Left ventricle myocardium inferior (tissue), 1 donor: Measurements from ENCODE around the gene ENDOV. TPM values are rescaled to one million over a fixed set of nuclear protein-coding genes. Genes with fewer than 3 reads are reported as not detected.

ENCODE experiments used
- DNase-seq: peaks from one replicate; pipeline ENCODE4 v3.0.0-alpha.2; 2020
- H3K27ac ChIP-seq: fragments of 200-600 bp; replicated peaks from 2 replicates; pipeline ENCODE4 v1.8.0; 2021
- H3K27me3 ChIP-seq: fragments of 200-600 bp; 2 replicates; pipeline ENCODE4 v1.8.0; 2021; ENCODE audit warnings: low read depth
- H3K36me3 ChIP-seq: fragments of 200-600 bp; 2 replicates; pipeline ENCODE4 v1.8.0; 2021
- H3K4me1 ChIP-seq: fragments of 200-600 bp; 2 replicates; pipeline ENCODE4 v1.8.0; 2021
- H3K4me3 ChIP-seq: fragments of 200-600 bp; 2 replicates; pipeline ENCODE4 v1.8.0; 2021; ENCODE audit warnings: mild to moderate bottlenecking, moderate library complexity
- H3K9me3 ChIP-seq: fragments of 200-600 bp; replicated peaks from 2 replicates; pipeline ENCODE4 v1.8.0; 2021
- intact Hi-C: fragments of 100-400 bp; cut with micrococcal nuclease; formaldehyde crosslinking; loops from one replicate; pipeline ENCODE4 v1.11.0; 2022
- total RNA-seq: library from RNA; stranded (reverse); fragmentation: NEBNext Ultra II Directional; extraction: Animal tissue kit (Norgen Biotek cat#: 25700); gene quantifications from one replicate; pipeline ENCODE4 v1.2.1, GENCODE V29; 2021
- TF ChIP-seq, protein P1 (sequence below): fragments of 200-600 bp; IDR thresholded peaks from 2 replicates; pipeline ENCODE4 v1.8.0; 2021; ENCODE audit warnings: antibody characterized with exemption, mild to moderate bottlenecking, borderline replicate concordance
- donor health status: DM: no; HTN: yes; CAD: no; lungs with severe emphysema.

Gene ENDOV
- total RNA-seq, 1 donor from 2014 or later, result 11.3 TPM

DNA sequence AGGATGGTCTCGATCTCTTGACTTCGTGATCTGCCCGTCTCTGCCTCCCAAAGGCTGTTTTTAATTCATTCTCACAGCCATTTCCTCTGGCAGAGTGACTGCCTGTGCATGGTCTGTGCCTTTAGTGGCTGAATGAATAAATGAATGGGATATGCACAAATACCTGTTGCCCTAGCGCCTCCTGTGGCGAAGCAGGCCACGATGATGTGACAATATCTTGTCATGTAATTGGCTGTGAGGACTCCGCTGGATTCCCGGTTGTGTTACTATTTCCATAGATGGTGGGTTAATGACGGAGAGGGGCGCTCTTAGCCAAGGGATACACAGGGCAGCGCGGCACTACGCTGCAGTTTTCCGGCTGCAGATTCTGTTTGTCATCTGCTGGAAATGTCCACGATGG lies 26.8 kb upstream of the ENDOV start:
- TF ChIP-seq, protein P1, sequence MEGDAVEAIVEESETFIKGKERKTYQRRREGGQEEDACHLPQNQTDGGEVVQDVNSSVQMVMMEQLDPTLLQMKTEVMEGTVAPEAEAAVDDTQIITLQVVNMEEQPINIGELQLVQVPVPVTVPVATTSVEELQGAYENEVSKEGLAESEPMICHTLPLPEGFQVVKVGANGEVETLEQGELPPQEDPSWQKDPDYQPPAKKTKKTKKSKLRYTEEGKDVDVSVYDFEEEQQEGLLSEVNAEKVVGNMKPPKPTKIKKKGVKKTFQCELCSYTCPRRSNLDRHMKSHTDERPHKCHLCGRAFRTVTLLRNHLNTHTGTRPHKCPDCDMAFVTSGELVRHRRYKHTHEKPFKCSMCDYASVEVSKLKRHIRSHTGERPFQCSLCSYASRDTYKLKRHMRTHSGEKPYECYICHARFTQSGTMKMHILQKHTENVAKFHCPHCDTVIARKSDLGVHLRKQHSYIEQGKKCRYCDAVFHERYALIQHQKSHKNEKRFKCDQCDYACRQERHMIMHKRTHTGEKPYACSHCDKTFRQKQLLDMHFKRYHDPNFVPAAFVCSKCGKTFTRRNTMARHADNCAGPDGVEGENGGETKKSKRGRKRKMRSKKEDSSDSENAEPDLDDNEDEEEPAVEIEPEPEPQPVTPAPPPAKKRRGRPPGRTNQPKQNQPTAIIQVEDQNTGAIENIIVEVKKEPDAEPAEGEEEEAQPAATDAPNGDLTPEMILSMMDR, result no peak
- no peak overlapping the region for H3K27ac ChIP-seq
- H3K36me3 ChIP-seq, result peaks cover 100% of the 10 kb centered on the region
- H3K4me1 ChIP-seq, result peaks cover 10% of the 10 kb centered on the region
- intact Hi-C loops, result no loop called here
- no peaks in the 10 kb centered on the region for H3K27me3 ChIP-seq
- no peak overlapping the region for H3K4me3 ChIP-seq
- no peak for DNase-seq
- no peaks in the 10 kb centered on the region for H3K9me3 ChIP-seq

DNA sequence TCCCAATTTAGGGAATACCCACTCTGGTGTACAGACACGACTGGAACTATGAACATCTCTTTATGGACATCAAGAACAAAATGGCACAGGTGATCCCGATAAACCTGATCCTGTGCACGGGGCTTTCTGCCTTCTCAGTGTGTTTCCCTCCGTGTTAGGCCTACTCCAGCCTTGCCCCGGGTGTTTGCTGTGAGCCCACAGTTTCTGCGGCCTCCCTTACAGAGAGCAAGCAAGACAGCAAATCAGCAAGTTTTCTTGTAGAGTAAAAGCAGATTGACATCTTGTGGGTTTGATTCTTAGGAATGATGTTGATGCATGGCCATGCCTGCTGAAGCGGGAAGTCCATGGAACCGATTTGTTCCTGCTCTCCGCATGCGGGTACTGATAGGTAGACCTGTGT lies 26.4 kb upstream of the ENDOV start:
- intact Hi-C loops, result no loop called here
- Histone ChIP-seq H3K4me3 (no peak overlapping the region), H3K4me1 (peaks cover 9% of the 10 kb centered on the region), H3K27ac (no peak overlapping the region), H3K36me3 (peaks cover 100% of the 10 kb centered on the region), H3K9me3 (no peaks in the 10 kb centered on the region), H3K27me3 (no peaks in the 10 kb centered on the region)
- TF ChIP-seq, protein P1, result no peak
- no peak for DNase-seq

DNA sequence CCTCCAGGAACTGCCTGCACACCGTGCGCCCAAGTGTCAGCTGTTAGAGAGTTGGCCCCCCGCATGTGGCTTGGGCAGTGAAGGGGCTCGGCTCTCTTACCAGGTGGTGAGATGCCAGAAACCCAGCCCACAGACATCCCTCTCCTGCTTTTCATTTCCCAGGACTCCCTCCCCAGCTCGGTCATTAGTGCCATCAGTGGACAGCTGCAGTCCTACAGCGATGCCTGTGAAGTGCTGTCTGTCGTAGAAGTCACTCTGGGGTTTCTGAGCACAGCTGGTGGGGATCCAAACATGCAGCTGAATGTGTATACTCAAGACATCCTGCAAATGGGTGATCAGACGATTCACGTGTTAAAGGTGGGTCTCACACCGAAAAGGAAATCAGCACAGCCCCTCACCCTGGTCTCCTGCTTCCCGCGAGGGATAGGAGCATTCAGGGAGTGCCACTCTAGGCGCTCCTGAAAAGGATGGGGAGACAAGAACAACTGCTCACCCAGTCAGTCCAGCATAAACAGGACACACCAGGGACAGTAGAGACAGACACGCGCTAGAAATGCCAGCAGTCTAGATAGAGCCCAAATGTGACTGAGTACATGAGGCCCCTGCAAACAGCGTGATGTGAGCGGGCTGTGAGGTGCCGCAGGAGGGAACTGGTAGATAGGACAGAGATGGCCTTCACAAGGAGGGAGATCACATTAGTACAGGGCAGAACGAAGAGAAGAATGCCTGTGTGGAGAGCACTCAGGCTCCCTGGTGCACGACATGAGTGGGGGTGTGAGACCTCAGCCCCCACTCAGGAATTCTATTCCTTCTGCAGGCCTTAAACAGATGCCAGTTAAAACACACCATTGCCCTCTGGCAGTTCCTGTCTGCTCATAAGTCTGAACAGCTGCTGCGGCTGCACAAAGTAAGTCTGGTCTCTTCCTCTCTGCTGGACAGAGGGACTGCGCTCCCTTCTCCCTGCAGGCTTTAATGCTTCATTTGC lies 25.7 kb upstream of the ENDOV start:
- Histone ChIP-seq H3K36me3 (peaks cover 99% of the 10 kb centered on the region), H3K27ac (no peak overlapping the region), H3K9me3 (no peaks in the 10 kb centered on the region), H3K27me3 (no peaks in the 10 kb centered on the region), H3K4me1 (peaks cover 10% of the 10 kb centered on the region), H3K4me3 (no peak overlapping the region)
- DNase-seq, result no peak
- TF ChIP-seq, protein P1, result no peak
- intact Hi-C loops, result no loop called here

DNA sequence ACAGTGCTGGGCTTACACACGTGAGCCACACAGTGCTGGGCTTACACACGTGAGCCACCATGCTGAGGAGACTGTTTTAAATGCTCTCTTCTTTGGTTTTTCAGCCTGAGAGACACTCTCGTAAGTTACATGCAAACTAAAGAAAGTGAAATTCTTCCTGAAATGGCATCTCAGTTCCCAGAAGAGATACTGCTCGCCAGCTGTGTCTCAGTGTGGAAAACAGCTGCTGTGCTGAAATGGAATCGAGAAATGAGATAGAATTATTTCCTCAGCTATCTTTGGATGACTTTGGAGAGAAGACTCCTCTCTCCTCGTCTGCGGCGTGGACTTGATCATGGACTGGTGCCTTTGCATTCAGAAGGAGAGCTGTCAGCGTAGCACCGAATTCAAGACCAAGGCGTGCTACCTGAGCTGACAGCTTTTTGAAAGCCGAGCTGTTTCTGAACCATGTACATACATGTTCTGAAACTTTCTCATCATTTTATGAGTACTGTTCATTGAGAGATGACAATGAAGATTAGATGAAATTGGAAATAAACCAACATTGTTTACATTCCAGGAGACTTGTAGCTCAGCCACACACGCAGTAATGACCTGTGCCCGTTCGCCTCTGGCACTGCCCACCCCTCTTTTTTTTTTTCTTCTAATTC lies 21.6 kb upstream of the ENDOV start:
- TF ChIP-seq, protein P1, result no peak
- DNase-seq, result no peak
- H3K4me3 ChIP-seq, result no peak overlapping the region
- intact Hi-C loops, result no loop called here
- H3K9me3 ChIP-seq, result no peaks in the 10 kb centered on the region
- H3K4me1 ChIP-seq, result peaks cover 31% of the 10 kb centered on the region
- H3K36me3 ChIP-seq, result peaks cover 72% of the 10 kb centered on the region
- no peak overlapping the region for H3K27ac ChIP-seq
- no peaks in the 10 kb centered on the region for H3K27me3 ChIP-seq

DNA sequence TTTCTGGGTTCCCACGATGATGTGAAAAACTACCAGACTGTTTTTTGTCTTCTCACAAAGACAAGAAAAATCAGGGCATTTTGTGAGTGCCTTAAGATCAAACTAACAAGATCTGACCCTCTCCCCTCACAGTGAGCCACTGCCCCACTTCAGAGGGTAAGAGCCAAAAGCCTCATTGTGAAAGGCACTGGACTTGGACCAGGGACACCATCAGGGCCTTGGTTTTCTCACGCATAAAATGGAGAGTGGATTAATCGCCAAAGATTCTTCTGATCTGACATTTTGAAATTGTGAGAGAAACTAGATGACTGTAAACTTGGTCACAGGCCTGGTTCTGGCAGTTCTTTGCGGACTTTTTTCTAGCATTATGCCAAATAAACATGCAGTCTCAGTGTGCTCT lies 21.0 kb upstream of the ENDOV start:
- no peak for DNase-seq
- Histone ChIP-seq H3K27ac (no peak overlapping the region), H3K4me3 (no peak overlapping the region), H3K27me3 (no peaks in the 10 kb centered on the region), H3K4me1 (peaks cover 31% of the 10 kb centered on the region), H3K9me3 (no peaks in the 10 kb centered on the region), H3K36me3 (peaks cover 66% of the 10 kb centered on the region)
- TF ChIP-seq, protein P1, result no peak
- intact Hi-C loops, result no loop called here
